ENCODE results near the gene ZFYVE27.

ZFYVE27 gene

DNA sequence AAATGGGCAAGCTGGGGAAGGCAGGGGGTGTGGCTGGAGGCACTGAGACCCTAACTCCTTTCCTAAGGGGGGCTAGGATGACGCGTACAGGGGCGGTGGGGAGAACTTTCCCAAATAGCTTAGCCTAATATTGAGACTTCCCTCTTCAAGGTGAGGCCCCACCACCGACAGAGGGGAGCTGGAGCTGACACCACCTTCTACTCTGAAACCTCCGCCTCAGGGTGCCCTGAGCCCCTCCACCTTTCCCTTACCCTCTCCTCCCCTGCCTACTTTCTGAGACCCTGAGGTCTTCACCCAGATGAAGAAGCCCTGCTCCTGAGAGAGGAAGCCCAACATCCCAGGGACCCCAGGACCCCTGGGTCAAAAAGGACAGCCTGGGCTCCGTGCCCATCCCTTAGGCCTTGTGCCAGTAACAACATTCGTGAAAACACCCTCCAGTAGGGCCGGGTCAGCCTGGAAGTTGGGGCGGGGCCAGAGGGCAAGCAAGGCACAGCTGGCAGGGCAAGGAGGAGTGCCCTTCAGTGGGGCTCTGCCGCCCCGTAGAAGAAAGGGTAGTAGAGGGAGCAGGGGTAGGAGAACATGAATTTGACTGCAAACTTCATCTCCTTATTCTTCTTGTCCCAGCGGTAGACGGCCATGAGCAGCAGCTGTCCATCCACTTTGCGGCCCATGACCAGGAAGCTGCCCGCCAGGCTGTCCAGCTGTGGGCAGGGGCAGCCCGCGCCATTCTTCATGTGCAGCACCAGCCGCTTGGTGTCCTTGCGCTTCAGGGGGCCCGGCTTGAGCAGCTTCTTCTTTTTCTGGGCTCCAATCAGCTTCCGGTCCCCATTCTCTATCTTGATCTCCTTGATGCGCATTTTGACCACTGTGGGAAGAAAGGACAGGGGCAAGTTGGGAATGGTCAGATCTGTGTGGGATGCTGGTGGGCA, 30.3 kb downstream of the ZFYVE27 start:
- Histone ChIP-seq H3K4me3 (ENCODE audit: low read depth, low read length) (no peak overlapping the region), H3K9me3 (ENCODE audit: control insufficient read depth, low read length) (no peaks in the 10 kb centered on the region), H3K36me3 (ENCODE audit: control insufficient read depth, insufficient read depth, low read length) (no peaks in the 10 kb centered on the region), H3K4me1 (no peaks in the 10 kb centered on the region), H2AFZ (no peak overlapping the region), H3K27me3 (ENCODE audit: control insufficient read depth, insufficient read depth, low read length) (peaks cover 3% of the 10 kb centered on the region), H3K4me2 (ENCODE audit: low read length) (no peak overlapping the region), H3K9ac (no peak overlapping the region), H3K27ac (no peak overlapping the region), H3K79me2 (no peaks in the 10 kb centered on the region)
- TF ChIP-seq, protein P1, sequence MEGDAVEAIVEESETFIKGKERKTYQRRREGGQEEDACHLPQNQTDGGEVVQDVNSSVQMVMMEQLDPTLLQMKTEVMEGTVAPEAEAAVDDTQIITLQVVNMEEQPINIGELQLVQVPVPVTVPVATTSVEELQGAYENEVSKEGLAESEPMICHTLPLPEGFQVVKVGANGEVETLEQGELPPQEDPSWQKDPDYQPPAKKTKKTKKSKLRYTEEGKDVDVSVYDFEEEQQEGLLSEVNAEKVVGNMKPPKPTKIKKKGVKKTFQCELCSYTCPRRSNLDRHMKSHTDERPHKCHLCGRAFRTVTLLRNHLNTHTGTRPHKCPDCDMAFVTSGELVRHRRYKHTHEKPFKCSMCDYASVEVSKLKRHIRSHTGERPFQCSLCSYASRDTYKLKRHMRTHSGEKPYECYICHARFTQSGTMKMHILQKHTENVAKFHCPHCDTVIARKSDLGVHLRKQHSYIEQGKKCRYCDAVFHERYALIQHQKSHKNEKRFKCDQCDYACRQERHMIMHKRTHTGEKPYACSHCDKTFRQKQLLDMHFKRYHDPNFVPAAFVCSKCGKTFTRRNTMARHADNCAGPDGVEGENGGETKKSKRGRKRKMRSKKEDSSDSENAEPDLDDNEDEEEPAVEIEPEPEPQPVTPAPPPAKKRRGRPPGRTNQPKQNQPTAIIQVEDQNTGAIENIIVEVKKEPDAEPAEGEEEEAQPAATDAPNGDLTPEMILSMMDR (IDR thresholded peaks at IDR 0.05) = no peak

DNA sequence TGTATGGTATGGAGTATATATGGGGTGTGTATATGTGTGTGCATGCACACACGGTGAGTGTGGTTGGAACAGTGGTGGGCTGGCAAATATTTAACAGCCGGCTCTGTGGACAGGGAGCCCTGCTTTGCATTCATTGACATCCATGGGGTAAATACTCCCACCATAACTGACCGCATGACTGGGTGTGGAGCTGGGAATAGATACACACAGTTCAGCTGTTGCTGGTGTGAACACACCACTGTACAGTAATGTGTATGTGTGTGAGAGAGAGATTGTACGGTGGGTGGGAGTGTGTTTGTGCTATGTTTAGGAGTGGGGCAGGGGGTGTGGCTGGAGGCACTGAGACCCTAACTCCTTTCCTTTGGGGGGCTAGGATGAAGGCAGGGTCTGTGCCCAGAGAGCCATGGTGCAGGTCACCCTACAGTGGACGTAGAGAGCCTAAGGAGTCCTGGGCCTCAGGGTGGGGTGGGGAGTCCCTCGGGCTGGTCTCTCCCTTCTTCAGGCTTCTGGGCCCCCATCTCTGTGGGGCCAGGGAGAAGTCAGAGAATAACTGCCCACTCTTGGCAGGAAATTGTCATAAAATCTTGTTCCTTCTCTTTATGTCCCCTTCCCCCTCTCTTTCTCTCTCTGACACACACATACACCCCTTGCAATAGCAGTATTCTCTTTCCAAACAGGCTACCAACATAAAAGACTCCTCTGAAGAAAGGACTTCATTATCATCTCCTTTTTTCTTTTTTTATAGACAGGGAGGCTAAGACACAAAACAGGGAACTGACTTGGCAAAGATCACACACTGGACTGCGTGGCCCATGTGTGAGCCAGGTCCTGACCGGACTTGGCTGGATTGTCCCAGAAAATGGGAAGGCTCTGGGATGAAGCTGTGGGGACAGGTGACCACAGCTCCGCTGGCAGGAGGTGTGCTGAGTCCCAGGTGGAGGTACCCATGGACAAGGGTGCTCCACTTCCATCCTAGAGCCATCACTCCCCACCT, 31.7 kb downstream of the ZFYVE27 start:
- H2AFZ ChIP-seq = no peak overlapping the region
- no peaks in the 10 kb centered on the region for H3K4me1 ChIP-seq
- H3K27me3 ChIP-seq (ENCODE audit: control insufficient read depth, insufficient read depth, low read length) = peaks cover 5% of the 10 kb centered on the region
- H3K9ac ChIP-seq = no peak overlapping the region
- TF ChIP-seq, protein P1 (IDR thresholded peaks at IDR 0.05) = no peak
- no peaks in the 10 kb centered on the region for H3K79me2 ChIP-seq
- H3K4me3 ChIP-seq (ENCODE audit: low read depth, low read length) = no peak overlapping the region
- H3K27ac ChIP-seq = no peak overlapping the region
- H3K4me2 ChIP-seq (ENCODE audit: low read length) = no peak overlapping the region
- H3K9me3 ChIP-seq (ENCODE audit: control insufficient read depth, low read length) = no peaks in the 10 kb centered on the region
- H3K36me3 ChIP-seq (ENCODE audit: control insufficient read depth, insufficient read depth, low read length) = no peaks in the 10 kb centered on the region

DNA sequence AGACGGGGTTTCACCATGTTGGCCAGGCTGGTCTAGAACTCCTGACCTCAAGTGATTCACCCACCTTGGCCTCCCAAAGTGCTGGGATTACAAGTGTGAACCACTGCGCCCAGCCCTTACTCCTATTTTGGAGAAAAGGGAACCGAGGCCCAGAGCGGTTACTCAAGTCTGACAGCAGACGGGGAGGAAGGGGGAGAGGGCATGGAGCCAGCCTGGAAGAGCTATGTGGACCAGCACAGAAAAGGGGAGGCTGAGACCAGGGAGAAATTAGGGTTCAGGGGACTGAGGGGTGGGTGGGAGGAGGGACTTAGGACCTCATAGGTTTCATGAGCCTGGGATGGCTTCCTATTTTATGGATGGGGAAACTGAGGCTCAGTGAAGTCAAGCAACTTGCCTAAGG, 33.3 kb downstream of the ZFYVE27 start:
- Histone ChIP-seq H3K36me3 (ENCODE audit: control insufficient read depth, insufficient read depth, low read length) (no peaks in the 10 kb centered on the region), H3K4me2 (ENCODE audit: low read length) (no peak overlapping the region), H3K27ac (no peak overlapping the region), H3K9ac (no peak overlapping the region), H3K27me3 (ENCODE audit: control insufficient read depth, insufficient read depth, low read length) (peaks cover 5% of the 10 kb centered on the region), H3K4me3 (ENCODE audit: low read depth, low read length) (no peak overlapping the region), H3K4me1 (no peaks in the 10 kb centered on the region), H3K9me3 (ENCODE audit: control insufficient read depth, low read length) (no peaks in the 10 kb centered on the region), H2AFZ (no peak overlapping the region), H3K79me2 (no peaks in the 10 kb centered on the region)
- TF ChIP-seq, protein P1 (IDR thresholded peaks at IDR 0.05) = no peak

DNA sequence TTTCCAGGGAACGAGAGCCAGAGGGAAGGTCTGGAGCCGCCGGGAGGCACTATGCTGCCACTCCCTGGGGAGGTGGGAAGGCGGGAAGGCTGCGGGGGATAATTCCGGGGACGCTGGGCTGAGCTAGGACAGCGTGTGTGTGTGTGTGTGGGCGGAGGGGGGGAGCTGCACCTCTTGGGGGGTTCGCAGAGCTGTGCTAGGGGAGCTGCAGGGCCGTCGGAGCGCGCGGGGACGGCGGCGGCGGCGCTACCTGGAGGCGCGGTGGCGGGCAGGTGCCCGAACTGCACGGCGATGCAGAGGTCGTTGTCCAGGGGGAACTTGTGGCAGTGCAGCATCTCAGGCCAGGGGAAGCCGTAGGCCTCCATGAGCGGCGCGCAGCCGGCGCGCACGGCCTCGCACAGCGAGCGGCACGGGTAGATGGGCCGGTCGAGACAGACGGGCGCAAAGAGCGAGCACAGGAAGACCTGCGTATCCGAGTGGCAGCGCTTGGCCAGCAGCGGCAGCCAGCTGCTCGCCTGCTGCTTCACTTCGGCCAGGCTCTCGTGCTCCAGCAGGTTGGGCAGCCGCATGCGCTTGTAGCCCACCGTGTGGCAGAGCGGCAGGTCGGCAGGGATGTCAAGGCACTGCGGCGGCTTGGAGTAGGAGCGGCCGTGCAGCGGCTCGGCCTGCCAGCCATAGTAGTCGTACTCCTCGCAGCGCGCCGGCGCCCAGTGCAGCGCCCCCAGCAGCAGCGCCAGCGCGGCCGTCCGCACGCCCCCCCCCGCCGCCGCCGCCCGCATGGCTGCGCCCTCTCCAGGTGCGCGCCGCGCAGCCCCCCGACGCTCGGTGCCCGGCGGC, 34.3 kb downstream of the ZFYVE27 start:
- no peaks in the 10 kb centered on the region for H3K9me3 ChIP-seq (ENCODE audit: control insufficient read depth, low read length)
- H3K36me3 ChIP-seq (ENCODE audit: control insufficient read depth, insufficient read depth, low read length) = no peaks in the 10 kb centered on the region
- H3K4me1 ChIP-seq = no peaks in the 10 kb centered on the region
- H2AFZ ChIP-seq = no peak overlapping the region
- H3K27ac ChIP-seq = no peak overlapping the region
- H3K9ac ChIP-seq = no peak overlapping the region
- H3K4me2 ChIP-seq (ENCODE audit: low read length) = peak overlapping the region; percentile 38
- no peak overlapping the region for H3K4me3 ChIP-seq (ENCODE audit: low read depth, low read length)
- H3K79me2 ChIP-seq = no peaks in the 10 kb centered on the region
- peaks cover 5% of the 10 kb centered on the region for H3K27me3 ChIP-seq (ENCODE audit: control insufficient read depth, insufficient read depth, low read length)
- TF ChIP-seq, protein P1 (IDR thresholded peaks at IDR 0.05) = no peak
